ENCODE data around the gene DNER.
"Not testable (repeated sequence)": the region's sequence is repeated elsewhere in the genome, so short reads cannot be mapped to it uniquely, and the experiment has no call there.

The DNER gene

DNA sequence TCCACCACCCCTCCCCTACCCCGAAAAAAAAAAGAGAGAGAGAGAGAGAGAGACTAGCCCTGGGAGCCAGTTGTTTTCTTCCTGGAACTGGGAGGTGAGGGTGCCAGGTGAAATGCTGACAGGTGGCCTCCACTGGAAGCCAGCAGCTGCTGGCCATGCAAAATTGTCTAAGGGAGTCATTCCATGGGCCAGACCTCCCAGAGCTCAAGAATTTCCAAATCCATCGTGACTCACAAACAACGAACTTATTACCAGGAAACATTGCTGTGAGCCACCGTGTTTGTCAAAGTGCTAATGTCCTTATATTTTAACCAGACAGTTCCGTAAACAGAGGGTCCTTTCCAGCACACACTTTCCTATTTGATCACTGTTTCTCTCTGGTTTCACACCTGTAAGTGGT is 374.7 kb downstream of the DNER start:
- Histone ChIP-seq H3K9me3 (no peaks in the 10 kb centered on the region), H3K27me3 (no peaks in the 10 kb centered on the region), H3K4me3 (ENCODE audit: low read depth, low read length) (no peak overlapping the region), H3K36me3 (no peaks in the 10 kb centered on the region), H3K4me1 (no peaks in the 10 kb centered on the region)
- no peak for DNase-seq
- TF ChIP-seq, protein P1, sequence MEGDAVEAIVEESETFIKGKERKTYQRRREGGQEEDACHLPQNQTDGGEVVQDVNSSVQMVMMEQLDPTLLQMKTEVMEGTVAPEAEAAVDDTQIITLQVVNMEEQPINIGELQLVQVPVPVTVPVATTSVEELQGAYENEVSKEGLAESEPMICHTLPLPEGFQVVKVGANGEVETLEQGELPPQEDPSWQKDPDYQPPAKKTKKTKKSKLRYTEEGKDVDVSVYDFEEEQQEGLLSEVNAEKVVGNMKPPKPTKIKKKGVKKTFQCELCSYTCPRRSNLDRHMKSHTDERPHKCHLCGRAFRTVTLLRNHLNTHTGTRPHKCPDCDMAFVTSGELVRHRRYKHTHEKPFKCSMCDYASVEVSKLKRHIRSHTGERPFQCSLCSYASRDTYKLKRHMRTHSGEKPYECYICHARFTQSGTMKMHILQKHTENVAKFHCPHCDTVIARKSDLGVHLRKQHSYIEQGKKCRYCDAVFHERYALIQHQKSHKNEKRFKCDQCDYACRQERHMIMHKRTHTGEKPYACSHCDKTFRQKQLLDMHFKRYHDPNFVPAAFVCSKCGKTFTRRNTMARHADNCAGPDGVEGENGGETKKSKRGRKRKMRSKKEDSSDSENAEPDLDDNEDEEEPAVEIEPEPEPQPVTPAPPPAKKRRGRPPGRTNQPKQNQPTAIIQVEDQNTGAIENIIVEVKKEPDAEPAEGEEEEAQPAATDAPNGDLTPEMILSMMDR (IDR thresholded peaks at IDR 0.05; ENCODE audit: low read depth, low read length), result no peak

GRCh38 chr2:229339171-229339570 is 375.2 kb downstream of the DNER start:
- not testable (repeated sequence) for DNase-seq; H3K4me1 ChIP-seq; H3K36me3 ChIP-seq; H3K27me3 ChIP-seq; H3K4me3 ChIP-seq (ENCODE audit: low read depth, low read length); H3K9me3 ChIP-seq

DNA sequence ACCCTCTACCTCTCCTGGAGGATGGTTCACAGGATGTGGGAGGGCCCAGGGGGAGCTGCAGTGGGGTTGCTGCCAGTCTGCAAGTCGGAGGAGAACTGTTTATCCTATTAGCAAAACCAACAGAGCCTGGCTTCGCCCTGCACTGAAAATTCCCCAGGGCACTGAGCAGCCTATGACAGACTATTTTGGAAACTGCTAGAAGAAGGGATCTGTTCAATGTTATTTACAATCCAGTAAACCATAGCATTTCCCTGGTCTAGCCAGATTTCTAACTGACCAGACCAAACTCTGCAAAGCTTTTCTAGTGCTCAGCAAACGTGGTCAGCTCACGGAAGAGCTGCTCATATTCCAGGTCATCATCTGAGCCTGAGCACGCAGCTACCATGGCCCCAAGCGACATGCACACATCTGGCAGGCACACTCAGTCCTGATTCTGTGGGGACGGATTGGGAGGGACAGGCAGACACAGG is 378.4 kb downstream of the DNER start:
- Histone ChIP-seq H3K4me3 (ENCODE audit: low read depth, low read length) (no peak overlapping the region), H3K27me3 (no peaks in the 10 kb centered on the region), H3K9me3 (no peaks in the 10 kb centered on the region; the same call in 1 of the 2 replicates), H3K36me3 (no peaks in the 10 kb centered on the region), H3K4me1 (no peaks in the 10 kb centered on the region)
- no peak for DNase-seq
- TF ChIP-seq, protein P1 (IDR thresholded peaks at IDR 0.05; ENCODE audit: low read depth, low read length), result no peak

- TF ChIP-seq, protein P1 (IDR thresholded peaks at IDR 0.05; ENCODE audit: low read depth, low read length), result no peak
- no peak overlapping the region for H3K4me3 ChIP-seq (ENCODE audit: low read depth, low read length)
- H3K27me3 ChIP-seq, result no peaks in the 10 kb centered on the region
- H3K36me3 ChIP-seq, result no peaks in the 10 kb centered on the region
- no peak for DNase-seq
- H3K4me1 ChIP-seq, result no peaks in the 10 kb centered on the region
- no peaks in the 10 kb centered on the region; the same call in 1 of the 2 replicates for H3K9me3 ChIP-seq
Measured at GRCh38 chr2:229335330-229335729, 379.0 kb downstream of the DNER start.

GRCh38 chr2:229330952-229331351 is 383.4 kb downstream of the DNER start:
- no peaks in the 10 kb centered on the region for H3K4me1 ChIP-seq
- no peaks in the 10 kb centered on the region for H3K27me3 ChIP-seq
- no peak overlapping the region for H3K4me3 ChIP-seq (ENCODE audit: low read depth, low read length)
- no peaks in the 10 kb centered on the region; the same call in 1 of the 2 replicates for H3K9me3 ChIP-seq
- TF ChIP-seq, protein P1 (IDR thresholded peaks at IDR 0.05; ENCODE audit: low read depth, low read length), result no peak
- DNase-seq, result no peak
- H3K36me3 ChIP-seq, result no peaks in the 10 kb centered on the region

DNA sequence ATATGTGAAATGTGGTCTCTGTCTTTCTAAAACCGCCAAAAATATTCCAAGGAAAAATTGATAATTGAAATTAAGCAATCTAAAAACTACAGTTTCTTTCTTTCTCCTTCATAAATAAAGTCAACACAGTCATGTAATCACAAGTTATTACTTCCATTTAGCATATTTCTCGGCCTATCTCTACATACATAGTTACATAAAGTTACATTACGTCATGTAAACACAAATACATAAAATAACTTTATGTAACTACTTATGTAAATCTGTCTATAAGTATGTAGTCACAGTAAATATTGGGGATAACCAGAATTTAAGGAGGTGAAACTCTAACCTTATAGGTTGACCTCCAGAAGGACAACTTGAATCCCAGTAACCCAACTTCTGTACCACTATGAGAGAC is 394.8 kb downstream of the DNER start:
- H3K36me3 ChIP-seq, result no peaks in the 10 kb centered on the region
- H3K4me3 ChIP-seq (ENCODE audit: low read depth, low read length), result no peak overlapping the region
- H3K4me1 ChIP-seq, result no peaks in the 10 kb centered on the region
- no peaks in the 10 kb centered on the region for H3K27me3 ChIP-seq
- TF ChIP-seq, protein P1 (IDR thresholded peaks at IDR 0.05; ENCODE audit: low read depth, low read length), result no peak
- DNase-seq, result no peak
- no peaks in the 10 kb centered on the region for H3K9me3 ChIP-seq

DNA sequence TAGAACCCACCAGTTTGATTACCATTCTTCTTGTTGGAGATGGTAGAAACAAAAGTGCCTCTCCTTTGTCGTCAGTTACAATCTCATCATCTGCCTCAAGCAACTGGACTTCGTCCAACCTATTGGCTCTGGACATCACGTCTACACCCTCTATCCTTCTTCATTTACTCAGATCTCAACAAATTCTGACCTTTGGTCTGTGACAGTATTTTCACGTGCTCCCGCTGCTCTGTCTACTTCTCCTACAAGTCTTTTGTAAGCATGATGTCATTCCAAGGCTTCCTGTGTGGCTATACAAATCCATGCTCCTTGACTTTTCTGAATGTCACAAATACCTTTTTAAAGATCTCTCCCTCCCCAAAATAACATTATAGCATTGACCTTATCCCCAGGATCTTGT is 400.2 kb downstream of the DNER start:
- Histone ChIP-seq H3K4me3 (ENCODE audit: low read depth, low read length) (no peak overlapping the region), H3K9me3 (no peaks in the 10 kb centered on the region), H3K27me3 (no peaks in the 10 kb centered on the region), H3K4me1 (no peaks in the 10 kb centered on the region), H3K36me3 (no peaks in the 10 kb centered on the region)
- TF ChIP-seq, protein P1 (IDR thresholded peaks at IDR 0.05; ENCODE audit: low read depth, low read length), result no peak
- no peak for DNase-seq
